ENCODE measurements around the gene SSBP2. TPM values are rescaled to one million over a fixed set of nuclear protein-coding genes. Genes with fewer than 3 reads are reported as not detected.

The SSBP2 gene
- total and polyA plus RNA-seq, 4 donors: 36.2 to 92.0 (median 67.3) TPM

GRCh38 chr5:81435023-81435422, 315.9 kb downstream of the SSBP2 start:
- WGBS, 2 donors: 94 to 95% methylated on average over 6 of the region's 6 CpGs
- intact Hi-C loops (cut with DNase I): no loop called here
- no peak for DNase-seq

GRCh38 chr5:81429985-81430384, 320.9 kb downstream of the SSBP2 start:
- no peak overlapping the region for H3K27ac ChIP-seq (ENCODE audit: low read depth in 1 of 2, low read length in 2 of 2)
- H3K27me3 ChIP-seq (ENCODE audit: control insufficient read depth in 1 of 2, insufficient read depth in 2 of 2, low read length in 1 of 2): no peaks in the 10 kb centered on the region
- no peaks in the 10 kb centered on the region for H3K4me1 ChIP-seq (ENCODE audit: control insufficient read depth in 1 of 2, insufficient read depth in 2 of 2, low read length in 2 of 2)
- H3K36me3 ChIP-seq (ENCODE audit: control insufficient read depth in 1 of 2, insufficient read depth in 2 of 2, low read length in 1 of 2): no peaks in the 10 kb centered on the region
- H3K4me3 ChIP-seq (ENCODE audit: low read length in 2 of 2): no peak overlapping the region
- no peaks in the 10 kb centered on the region for H3K9me3 ChIP-seq (ENCODE audit: control insufficient read depth, low read length)
- DNase-seq (no peak), ATAC-seq (ENCODE audit: low FRiP score) (no peak)
- intact Hi-C loops (cut with DNase I): loop anchor here (5.0 kb wide), 2 partner anchors 422 to 737 kb away; no protein-coding TSS in a partner anchor

More at GRCh38 chr5:81435023-81435422, 315.9 kb downstream of the SSBP2 start:
- Histone ChIP-seq H3K27ac (ENCODE audit: low read depth in 1 of 2, low read length in 2 of 2) (no peak overlapping the region), H3K9me3 (ENCODE audit: control insufficient read depth, low read length) (no peaks in the 10 kb centered on the region), H3K27me3 (ENCODE audit: control insufficient read depth in 1 of 2, insufficient read depth in 2 of 2, low read length in 1 of 2) (no peaks in the 10 kb centered on the region), H3K4me3 (ENCODE audit: low read length in 2 of 2) (no peak overlapping the region), H3K36me3 (ENCODE audit: control insufficient read depth in 1 of 2, insufficient read depth in 2 of 2, low read length in 1 of 2) (no peaks in the 10 kb centered on the region), H3K4me1 (ENCODE audit: control insufficient read depth in 1 of 2, insufficient read depth in 2 of 2, low read length in 2 of 2) (no peaks in the 10 kb centered on the region)
- ATAC-seq (ENCODE audit: low FRiP score): no peak

GRCh38 chr5:81429363-81429762, 321.5 kb downstream of the SSBP2 start:
- H3K27me3 ChIP-seq (ENCODE audit: control insufficient read depth in 1 of 2, insufficient read depth in 2 of 2, low read length in 1 of 2): no peaks in the 10 kb centered on the region
- H3K27ac ChIP-seq (ENCODE audit: low read depth in 1 of 2, low read length in 2 of 2): no peak overlapping the region
- H3K36me3 ChIP-seq (ENCODE audit: control insufficient read depth in 1 of 2, insufficient read depth in 2 of 2, low read length in 1 of 2): no peaks in the 10 kb centered on the region
- intact Hi-C loops (cut with DNase I): loop anchor here (5.0 kb wide), 2 partner anchors 423 to 738 kb away; no protein-coding TSS in a partner anchor
- 66 to 75% methylated on average over 3 of the region's 3 CpGs for WGBS, 2 donors
- no peak for DNase-seq
- no peak overlapping the region for H3K4me3 ChIP-seq (ENCODE audit: low read length in 2 of 2)
- H3K9me3 ChIP-seq (ENCODE audit: control insufficient read depth, low read length): no peaks in the 10 kb centered on the region
- no peaks in the 10 kb centered on the region for H3K4me1 ChIP-seq (ENCODE audit: control insufficient read depth in 1 of 2, insufficient read depth in 2 of 2, low read length in 2 of 2)
- ATAC-seq (ENCODE audit: low FRiP score): no peak

- Histone ChIP-seq H3K9me3 (ENCODE audit: control insufficient read depth, low read length) (no peaks in the 10 kb centered on the region), H3K4me1 (ENCODE audit: control insufficient read depth in 1 of 2, insufficient read depth in 2 of 2, low read length in 2 of 2) (no peaks in the 10 kb centered on the region), H3K36me3 (ENCODE audit: control insufficient read depth in 1 of 2, insufficient read depth in 2 of 2, low read length in 1 of 2) (no peaks in the 10 kb centered on the region), H3K27me3 (ENCODE audit: control insufficient read depth in 1 of 2, insufficient read depth in 2 of 2, low read length in 1 of 2) (no peaks in the 10 kb centered on the region), H3K27ac (ENCODE audit: low read depth in 1 of 2, low read length in 2 of 2) (no peak overlapping the region), H3K4me3 (ENCODE audit: low read length in 2 of 2) (no peak overlapping the region)
- DNase-seq: no peak
- intact Hi-C loops (cut with DNase I): loop anchor here (5.0 kb wide), 2 partner anchors 423 to 738 kb away; no protein-coding TSS in a partner anchor
- ATAC-seq (ENCODE audit: low FRiP score): no peak
Measured at GRCh38 chr5:81428861-81429260, 322.0 kb downstream of the SSBP2 start.

- no peak for ATAC-seq (ENCODE audit: low FRiP score)
- 77 to 87% methylated on average over 3 of the region's 3 CpGs for WGBS, 2 donors
Measured at GRCh38 chr5:81428446-81428845, 322.5 kb downstream of the SSBP2 start.

GRCh38 chr5:81427566-81427965, 323.3 kb downstream of the SSBP2 start:
- ATAC-seq (ENCODE audit: low FRiP score) (no peak), DNase-seq (no peak)
- H3K4me1 ChIP-seq (ENCODE audit: control insufficient read depth in 1 of 2, insufficient read depth in 2 of 2, low read length in 2 of 2): no peaks in the 10 kb centered on the region
- H3K27me3 ChIP-seq (ENCODE audit: control insufficient read depth in 1 of 2, insufficient read depth in 2 of 2, low read length in 1 of 2): no peaks in the 10 kb centered on the region
- WGBS, 2 donors: 96 to 97% methylated on average over 1 of the region's 1 CpG
- no peaks in the 10 kb centered on the region for H3K36me3 ChIP-seq (ENCODE audit: control insufficient read depth in 1 of 2, insufficient read depth in 2 of 2, low read length in 1 of 2)
- intact Hi-C loops (cut with DNase I): loop anchor here (5.0 kb wide), 2 partner anchors 425 to 740 kb away; no protein-coding TSS in a partner anchor
- no peak overlapping the region for H3K4me3 ChIP-seq (ENCODE audit: low read length in 2 of 2)
- no peaks in the 10 kb centered on the region for H3K9me3 ChIP-seq (ENCODE audit: control insufficient read depth, low read length)
- H3K27ac ChIP-seq (ENCODE audit: low read depth in 1 of 2, low read length in 2 of 2): no peak overlapping the region

More at GRCh38 chr5:81428446-81428845, 322.5 kb downstream of the SSBP2 start:
- Histone ChIP-seq H3K4me1 (ENCODE audit: control insufficient read depth in 1 of 2, insufficient read depth in 2 of 2, low read length in 2 of 2) (no peaks in the 10 kb centered on the region), H3K36me3 (ENCODE audit: control insufficient read depth in 1 of 2, insufficient read depth in 2 of 2, low read length in 1 of 2) (no peaks in the 10 kb centered on the region), H3K27ac (ENCODE audit: low read depth in 1 of 2, low read length in 2 of 2) (no peak overlapping the region), H3K27me3 (ENCODE audit: control insufficient read depth in 1 of 2, insufficient read depth in 2 of 2, low read length in 1 of 2) (no peaks in the 10 kb centered on the region), H3K4me3 (ENCODE audit: low read length in 2 of 2) (no peak overlapping the region), H3K9me3 (ENCODE audit: control insufficient read depth, low read length) (no peaks in the 10 kb centered on the region)
- intact Hi-C loops (cut with DNase I): loop anchor here (5.0 kb wide), 2 partner anchors 424 to 739 kb away; no protein-coding TSS in a partner anchor
- no peak for DNase-seq

GRCh38 chr5:81426359-81427030, 324.4 kb downstream of the SSBP2 start:
- Histone ChIP-seq H3K9me3 (ENCODE audit: control insufficient read depth, low read length) (no peaks in the 10 kb centered on the region), H3K4me1 (ENCODE audit: control insufficient read depth in 1 of 2, insufficient read depth in 2 of 2, low read length in 2 of 2) (no peaks in the 10 kb centered on the region), H3K4me3 (ENCODE audit: low read length in 2 of 2) (no peak overlapping the region), H3K36me3 (ENCODE audit: control insufficient read depth in 1 of 2, insufficient read depth in 2 of 2, low read length in 1 of 2) (no peaks in the 10 kb centered on the region), H3K27ac (ENCODE audit: low read depth in 1 of 2, low read length in 2 of 2) (peak overlapping the region in 1 of 2 donors; percentile 64), H3K27me3 (ENCODE audit: control insufficient read depth in 1 of 2, insufficient read depth in 2 of 2, low read length in 1 of 2) (no peaks in the 10 kb centered on the region)
- WGBS, 2 donors: 39% methylated on average over 3 of the region's 3 CpGs
- intact Hi-C loops (cut with DNase I): loop anchor here (5.0 kb wide), 2 partner anchors 426 to 741 kb away; no protein-coding TSS in a partner anchor
- ATAC-seq (ENCODE audit: low FRiP score) (no peak), DNase-seq (no peak)

GRCh38 chr5:81425569-81425968, 325.3 kb downstream of the SSBP2 start:
- ATAC-seq (ENCODE audit: low FRiP score): peak; percentile 69

GRCh38 chr5:81424728-81425127, 326.2 kb downstream of the SSBP2 start:
- Histone ChIP-seq H3K4me3 (ENCODE audit: low read length in 2 of 2) (no peak overlapping the region), H3K9me3 (ENCODE audit: control insufficient read depth, low read length) (no peaks in the 10 kb centered on the region), H3K27me3 (ENCODE audit: control insufficient read depth in 1 of 2, insufficient read depth in 2 of 2, low read length in 1 of 2) (no peaks in the 10 kb centered on the region), H3K27ac (ENCODE audit: low read depth in 1 of 2, low read length in 2 of 2) (no peak overlapping the region), H3K36me3 (ENCODE audit: control insufficient read depth in 1 of 2, insufficient read depth in 2 of 2, low read length in 1 of 2) (peaks cover 0 to 2% of the 10 kb centered on the region in 2 donors), H3K4me1 (ENCODE audit: control insufficient read depth in 1 of 2, insufficient read depth in 2 of 2, low read length in 2 of 2) (peaks cover 0 to 2% of the 10 kb centered on the region in 2 donors)
- intact Hi-C loops (cut with DNase I): loop anchor here (5.0 kb wide), 2 partner anchors 428 to 743 kb away; no protein-coding TSS in a partner anchor
- DNase-seq (no peak), ATAC-seq (ENCODE audit: low FRiP score) (no peak)
- 92 to 93% methylated on average over 1 of the region's 1 CpG for WGBS, 2 donors

More at GRCh38 chr5:81425569-81425968, 325.3 kb downstream of the SSBP2 start:
- Histone ChIP-seq H3K36me3 (ENCODE audit: control insufficient read depth in 1 of 2, insufficient read depth in 2 of 2, low read length in 1 of 2) (no peaks in the 10 kb centered on the region), H3K4me1 (ENCODE audit: control insufficient read depth in 1 of 2, insufficient read depth in 2 of 2, low read length in 2 of 2) (peaks cover 0 to 2% of the 10 kb centered on the region in 2 donors), H3K9me3 (ENCODE audit: control insufficient read depth, low read length) (no peaks in the 10 kb centered on the region), H3K27me3 (ENCODE audit: control insufficient read depth in 1 of 2, insufficient read depth in 2 of 2, low read length in 1 of 2) (no peaks in the 10 kb centered on the region), H3K27ac (ENCODE audit: low read depth in 1 of 2, low read length in 2 of 2) (no peak overlapping the region), H3K4me3 (ENCODE audit: low read length in 2 of 2) (no peak overlapping the region)
- 0 to 2% methylated on average over 2 of the region's 2 CpGs for WGBS, 2 donors
- intact Hi-C loops (cut with DNase I): loop anchor here (5.0 kb wide), 2 partner anchors 427 to 742 kb away; no protein-coding TSS in a partner anchor
- no peak for DNase-seq
